GM19035 (cell line): Measurements from ENCODE around the gene EPS8L3.
"Not testable (repeated sequence)": the region's sequence is repeated elsewhere in the genome, so short reads cannot be mapped to it uniquely, and the experiment has no call there.

Source experiments
- ATAC-seq: cut with Tn5 transposase; IDR thresholded peaks from one replicate; pipeline ENCODE4 v1.9.1; 2021; ENCODE audit not compliant: unreplicated experiment

The EPS8L3 gene

GRCh38 chr1:109764561-109765482, 1.1 kb upstream of the EPS8L3 start:
- no peak for ATAC-seq

GRCh38 chr1:109762821-109763645, 690 bp downstream of the EPS8L3 start:
- no peak for ATAC-seq

- ATAC-seq: no peak
Measured at GRCh38 chr1:109762039-109762585, 1.6 kb downstream of the EPS8L3 start.

GRCh38 chr1:109761227-109762038, 2.3 kb downstream of the EPS8L3 start:
- no peak for ATAC-seq

GRCh38 chr1:109760581-109761226, 3.0 kb downstream of the EPS8L3 start:
- ATAC-seq: no peak

GRCh38 chr1:109759513-109760334, 4.0 kb downstream of the EPS8L3 start:
- no peak for ATAC-seq

- ATAC-seq: no peak
Measured at GRCh38 chr1:109757936-109758786, 5.6 kb downstream of the EPS8L3 start.

GRCh38 chr1:109756848-109757521, 6.7 kb downstream of the EPS8L3 start:
- ATAC-seq: no peak

GRCh38 chr1:109756325-109756724, 7.4 kb downstream of the EPS8L3 start:
- not testable (repeated sequence) for ATAC-seq

GRCh38 chr1:109754738-109755137, 9.0 kb downstream of the EPS8L3 start:
- ATAC-seq: no peak

- no peak for ATAC-seq
Measured at GRCh38 chr1:109751531-109752260, 12.0 kb downstream of the EPS8L3 start.

- no peak for ATAC-seq
Measured at GRCh38 chr1:109750920-109751319, 12.8 kb downstream of the EPS8L3 start.

- ATAC-seq: no peak
Measured at GRCh38 chr1:109750241-109750882, 13.4 kb downstream of the EPS8L3 start.

GRCh38 chr1:109749221-109749620, 14.5 kb downstream of the EPS8L3 start:
- ATAC-seq: no peak

GRCh38 chr1:109748311-109748710, 15.4 kb downstream of the EPS8L3 start:
- ATAC-seq: not testable (repeated sequence)

- ATAC-seq: peak; percentile 30
Measured at GRCh38 chr1:109740615-109741373, 22.9 kb downstream of the EPS8L3 start, which contains the start of gene GSTM3. GSTM3 (minus strand) TSS chr1:109741038; CDS start chr1:109740287, 751 bp downstream.
